PC-3 (cell line): ENCODE results near the gene MKKS. TPM values are rescaled to one million over a fixed set of nuclear protein-coding genes. Genes with fewer than 3 reads are reported as not detected.
"Not testable (repeated sequence)": the region's sequence is repeated elsewhere in the genome, so short reads cannot be mapped to it uniquely, and the experiment has no call there.

Experiments used
- ATAC-seq: fragments of 200-7000 bp; cut with Tn5 transposase; 2 replicates; pipeline ENCODE4 v1.9.1; 2020; ENCODE audit warnings: mild to moderate bottlenecking, moderate library complexity
- BruUV-seq: library from RNA; stranded (reverse); fragments of 400-500 nt; replicated peaks from 2 replicates; lab custom pipeline; 2021; lab: Mats Ljungman, UMichigan
- CTCF ChIA-PET: fragments of 300-600 bp; sonication (Branson Sonifier 250); formaldehyde crosslinking; loops from one replicate; lab custom pipeline; 2022; ENCODE audit warnings: antibody characterized with exemption; lab: Charles Lee
- POLR2A ChIA-PET: fragments of 300-600 bp; sonication (Branson Sonifier 250); formaldehyde crosslinking; loops from one replicate; lab custom pipeline; 2022; ENCODE audit warnings: antibody characterized with exemption; ENCODE audit not compliant: unreplicated experiment; lab: Charles Lee
- DNase-seq: peaks from one replicate; pipeline ENCODE4 v3.0.0-alpha.2; 2015
- H2AFZ ChIP-seq: fragments of 300-600 bp; sonication (generic); 2 replicates; pipeline ENCODE4 v1.6.0; 2016; ENCODE audit warnings: antibody characterized with exemption, low read length
- H3F3A ChIP-seq: fragments of 300-600 bp; sonication (generic); one replicate; pipeline ENCODE4 v1.6.0; 2017; ENCODE audit warnings: antibody characterized with exemption, low read length, control low read depth, mild to moderate bottlenecking; ENCODE audit not compliant: unreplicated experiment
- H3K27ac ChIP-seq: fragments of 300-600 bp; sonication (generic); 2 replicates; pipeline ENCODE4 v1.5.1; 2016; ENCODE audit warnings: mild to moderate bottlenecking, low read length
- H3K27me3 ChIP-seq: fragments of 300-600 bp; sonication (generic); 2 replicates; pipeline ENCODE4 v1.6.1; 2016; ENCODE audit warnings: low read length, mixed read lengths
- H3K36me3 ChIP-seq: fragments of 300-600 bp; sonication (generic); 2 replicates; pipeline ENCODE4 v1.6.1; 2016; ENCODE audit warnings: low read depth, mixed run types, low read length, mixed read lengths
- H3K4me1 ChIP-seq: fragments of 300-600 bp; sonication (generic); 2 replicates; pipeline ENCODE4 v1.5.1; 2016; ENCODE audit warnings: low read length; ENCODE audit not compliant: insufficient read depth
- H3K4me2 ChIP-seq: fragments of 300-600 bp; sonication (generic); 2 replicates; pipeline ENCODE4 v1.6.0; 2016; ENCODE audit warnings: low read length
- H3K4me3 ChIP-seq: fragments of 300-600 bp; sonication (generic); 2 replicates; pipeline ENCODE4 v1.5.1; 2016; ENCODE audit warnings: mild to moderate bottlenecking, low read length, mixed read lengths
- H3K79me2 ChIP-seq: fragments of 300-600 bp; sonication (generic); 2 replicates; pipeline ENCODE4 v1.6.1; 2017; ENCODE audit warnings: low read length, mixed read lengths
- H3K9ac ChIP-seq: fragments of 300-600 bp; sonication (generic); 2 replicates; pipeline ENCODE4 v1.6.0; 2016; ENCODE audit warnings: mild to moderate bottlenecking, low read length
- H3K9me2 ChIP-seq: fragments of 300-600 bp; sonication (generic); replicated peaks from 2 replicates; pipeline ENCODE4 v1.6.1; 2016; ENCODE audit warnings: mixed run types, low read length, mixed read lengths
- H3K9me3 ChIP-seq: fragments of 300-600 bp; sonication (generic); 2 replicates; pipeline ENCODE4 v1.6.1; 2016; ENCODE audit warnings: low read length, mixed read lengths
- H4K20me1 ChIP-seq: fragments of 300-600 bp; sonication (generic); 2 replicates; pipeline ENCODE4 v1.6.1; 2016; ENCODE audit warnings: low read length, mixed read lengths
- EZH2 ChIP-seq: fragments of 300-600 bp; sonication (generic); IDR thresholded peaks from one replicate; pipeline ENCODE4 v1.6.1; 2017; ENCODE audit warnings: antibody characterized with exemption, mild to moderate bottlenecking, low read length; ENCODE audit not compliant: unreplicated experiment
- EZH2phosphoT487 ChIP-seq: fragments of 300-600 bp; sonication (generic); IDR thresholded peaks from 2 replicates; pipeline ENCODE4 v1.6.1; 2018; ENCODE audit warnings: mild to moderate bottlenecking, antibody characterized with exemption, low read length, borderline replicate concordance
- intact Hi-C: fragments of 100-400 bp; cut with micrococcal nuclease; formaldehyde crosslinking; loops from 2 replicates; pipeline ENCODE4 v1.9.0; 2023
- total RNA-seq: library from RNA; depleted of rRNA; stranded (reverse); fragments of >200 nt; gene quantifications from 2 replicates; pipeline ENCODE4 v1.2.3, GENCODE V29; 2014
- TF ChIP-seq, protein P1 (sequence below): fragments of 300-600 bp; sonication (generic); conservative IDR thresholded peaks from 2 replicates; pipeline ENCODE4 v1.5.1; 2017; ENCODE audit warnings: antibody characterized with exemption, low read depth, mild to moderate bottlenecking, low read length

The MKKS gene
- total RNA-seq, 1 experiment from 2014 or later, result 13.6 TPM

- ChIA-PET POLR2A (no interaction called here), CTCF (no interaction called here)
- H3F3A ChIP-seq, result no peaks in the 10 kb centered on the region
- intact Hi-C loops, result no loop called here
- peaks cover 13% of the 10 kb centered on the region; the same call in 1 of the 2 replicates for H3K36me3 ChIP-seq
- no peaks in the 10 kb centered on the region for H3K79me2 ChIP-seq
- no peak for DNase-seq
- H3K4me2 ChIP-seq, result no peak overlapping the region
- H3K27ac ChIP-seq, result no peak overlapping the region
- ATAC-seq, result no peak
- H3K4me3 ChIP-seq, result no peak overlapping the region
- no peak overlapping the region for H3K9ac ChIP-seq
- H3K9me3 ChIP-seq, result no peaks in the 10 kb centered on the region
- H3K27me3 ChIP-seq, result no peaks in the 10 kb centered on the region
- no peak for TF ChIP-seq EZH2
- TF ChIP-seq, protein P1, sequence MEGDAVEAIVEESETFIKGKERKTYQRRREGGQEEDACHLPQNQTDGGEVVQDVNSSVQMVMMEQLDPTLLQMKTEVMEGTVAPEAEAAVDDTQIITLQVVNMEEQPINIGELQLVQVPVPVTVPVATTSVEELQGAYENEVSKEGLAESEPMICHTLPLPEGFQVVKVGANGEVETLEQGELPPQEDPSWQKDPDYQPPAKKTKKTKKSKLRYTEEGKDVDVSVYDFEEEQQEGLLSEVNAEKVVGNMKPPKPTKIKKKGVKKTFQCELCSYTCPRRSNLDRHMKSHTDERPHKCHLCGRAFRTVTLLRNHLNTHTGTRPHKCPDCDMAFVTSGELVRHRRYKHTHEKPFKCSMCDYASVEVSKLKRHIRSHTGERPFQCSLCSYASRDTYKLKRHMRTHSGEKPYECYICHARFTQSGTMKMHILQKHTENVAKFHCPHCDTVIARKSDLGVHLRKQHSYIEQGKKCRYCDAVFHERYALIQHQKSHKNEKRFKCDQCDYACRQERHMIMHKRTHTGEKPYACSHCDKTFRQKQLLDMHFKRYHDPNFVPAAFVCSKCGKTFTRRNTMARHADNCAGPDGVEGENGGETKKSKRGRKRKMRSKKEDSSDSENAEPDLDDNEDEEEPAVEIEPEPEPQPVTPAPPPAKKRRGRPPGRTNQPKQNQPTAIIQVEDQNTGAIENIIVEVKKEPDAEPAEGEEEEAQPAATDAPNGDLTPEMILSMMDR, result no peak
- no peak for TF ChIP-seq EZH2phosphoT487
- H3K9me2 ChIP-seq, result no peaks in the 10 kb centered on the region
- H3K4me1 ChIP-seq, result no peaks in the 10 kb centered on the region
- H2AFZ ChIP-seq, result no peak overlapping the region
- no peaks in the 10 kb centered on the region for H4K20me1 ChIP-seq
- BruUV-seq, result no TSS peak
These were observed 29.9 kb downstream of the MKKS start for GRCh38 chr20:10404023-10404628.

GRCh38 chr20:10402938-10403608 lies 30.9 kb downstream of the MKKS start:
- POLR2A ChIA-PET, result no interaction called here
- TF ChIP-seq, protein P1, result no peak
- no TSS peak for BruUV-seq
- Histone ChIP-seq H4K20me1 (no peaks in the 10 kb centered on the region), H3K9ac (no peak overlapping the region), H3K79me2 (no peaks in the 10 kb centered on the region), H2AFZ (no peak overlapping the region), H3K9me3 (no peaks in the 10 kb centered on the region), H3K4me1 (no peaks in the 10 kb centered on the region), H3K4me3 (no peak overlapping the region), H3K27me3 (no peaks in the 10 kb centered on the region), H3K27ac (no peak overlapping the region), H3K9me2 (no peaks in the 10 kb centered on the region), H3F3A (no peaks in the 10 kb centered on the region), H3K4me2 (no peak overlapping the region), H3K36me3 (peaks cover 13% of the 10 kb centered on the region; the same call in 1 of the 2 replicates)
- CTCF ChIA-PET, result no interaction called here
- no peak for ATAC-seq
- no peak for DNase-seq
- intact Hi-C loops, result no loop called here

DNA sequence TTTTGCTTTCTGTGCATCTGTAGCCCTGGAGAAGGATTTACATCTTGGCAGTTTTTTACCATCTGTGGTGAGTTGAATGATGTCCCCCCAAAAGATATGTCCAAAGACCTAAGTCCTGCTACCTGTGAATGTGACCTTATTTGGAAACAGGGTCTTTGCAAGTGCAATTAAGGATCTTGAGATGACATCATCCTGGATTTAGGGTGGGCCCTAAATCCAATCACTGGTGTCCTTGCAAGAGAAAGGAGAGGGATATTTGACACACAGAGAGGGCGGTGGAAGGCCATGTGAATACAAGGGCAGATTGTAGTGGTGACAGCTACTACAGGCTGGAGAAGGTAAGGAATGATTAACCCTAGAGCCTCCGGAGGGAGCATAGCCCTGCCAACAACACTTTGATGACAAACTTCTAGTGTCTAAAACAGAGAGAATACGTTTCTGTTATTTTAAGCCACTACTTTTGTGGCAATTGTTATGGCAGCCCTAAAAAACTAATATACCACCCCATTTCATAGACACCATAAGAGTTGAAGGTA lies 35.1 kb downstream of the MKKS start:
- no peaks in the 10 kb centered on the region for H3K9me2 ChIP-seq
- H3K9ac ChIP-seq, result no peak overlapping the region
- H3K27me3 ChIP-seq, result no peaks in the 10 kb centered on the region
- TF ChIP-seq, protein P1, result no peak
- H3K27ac ChIP-seq, result no peak overlapping the region
- H3K36me3 ChIP-seq, result no peaks in the 10 kb centered on the region
- H3K79me2 ChIP-seq, result no peaks in the 10 kb centered on the region
- no TSS peak for BruUV-seq
- no peak overlapping the region for H3K4me3 ChIP-seq
- no peak for ATAC-seq
- H2AFZ ChIP-seq, result no peak overlapping the region
- no peak overlapping the region for H3K4me2 ChIP-seq
- no peaks in the 10 kb centered on the region for H3K9me3 ChIP-seq
- H4K20me1 ChIP-seq, result no peaks in the 10 kb centered on the region
- CTCF ChIA-PET, result no interaction called here
- no peaks in the 10 kb centered on the region for H3F3A ChIP-seq
- no peak for DNase-seq
- no peaks in the 10 kb centered on the region for H3K4me1 ChIP-seq
- intact Hi-C loops, result no loop called here
- POLR2A ChIA-PET, result no interaction called here

- H3K36me3 ChIP-seq, H3K79me2 ChIP-seq, POLR2A ChIA-PET, H4K20me1 ChIP-seq, H3K9me2 ChIP-seq, H3K27me3 ChIP-seq, DNase-seq, ATAC-seq, H3K4me2 ChIP-seq, H3K9me3 ChIP-seq, H2AFZ ChIP-seq, H3K4me1 ChIP-seq, intact Hi-C loops, H3K9ac ChIP-seq, H3K4me3 ChIP-seq, BruUV-seq, CTCF ChIA-PET, H3F3A ChIP-seq, H3K27ac ChIP-seq: not testable (repeated sequence)
These were observed 39.3 kb downstream of the MKKS start for GRCh38 chr20:10394752-10395151.
